Activated naive CD8-positive, alpha-beta T cell treated with anti-CD3 and anti-CD28 coated beads, Interleukin-2, amount 10 ng/mL, durations not matched to agents 7 days and 5 days (primary cell): ENCODE data around the gene PTPRH. TPM values are rescaled to one million over a fixed set of nuclear protein-coding genes. Genes with fewer than 3 reads are reported as not detected.
A peak's percentile ranks its signal among the peaks of the same experiment; 100 is the strongest.

Experiments
- ATAC-seq: fragments of 150-1000 bp; cut with Tn5 transposase; one replicate; pipeline ENCODE4 v1.10.0; 2021; ENCODE audit warnings: low read depth, moderate library complexity
- POLR2A ChIA-PET: fragments of 350-600 bp; sonication (Branson Sonifier 250); formaldehyde crosslinking; loops from one replicate; lab custom pipeline; 2021; ENCODE audit warnings: antibody characterized with exemption; lab: Charles Lee
- DNase-seq: peaks from one replicate; pipeline ENCODE4 v3.0.0; 2021
- H3K27ac Mint-ChIP-seq: one replicate; pipeline ENCODE4 v1.8.0; 2022; ENCODE audit warnings: mild to moderate bottlenecking, mixed read lengths
- H3K27me3 Mint-ChIP-seq: one replicate; pipeline ENCODE4 v1.8.0; 2022; ENCODE audit warnings: mild to moderate bottlenecking, moderate library complexity, mixed read lengths
- H3K36me3 Mint-ChIP-seq: one replicate; pipeline ENCODE4 v1.8.0; 2021; ENCODE audit warnings: mild to moderate bottlenecking, mixed read lengths
- H3K4me1 Mint-ChIP-seq: one replicate; pipeline ENCODE4 v1.8.0; 2021; ENCODE audit warnings: mixed read lengths
- H3K4me3 Mint-ChIP-seq: one replicate; pipeline ENCODE4 v1.8.0; 2022; ENCODE audit warnings: mild to moderate bottlenecking, moderate library complexity, mixed read lengths
- H3K9me3 Mint-ChIP-seq: one replicate; pipeline ENCODE4 v1.8.0; 2021; ENCODE audit warnings: mixed read lengths
- total RNA-seq, 2 experiments: library from RNA; stranded (reverse); gene quantifications; one replicate each; pipeline ENCODE4 v1.2.3, GENCODE V29; 2021

PTPRH gene
- total RNA-seq, 2 experiments from 2014 or later, result not detected

- H3K9me3 Mint-ChIP-seq, result no peaks in the 10 kb centered on the region
- peaks cover 30% of the 10 kb centered on the region for H3K36me3 Mint-ChIP-seq
- H3K27me3 Mint-ChIP-seq, result no peaks in the 10 kb centered on the region
- POLR2A ChIA-PET, result interaction anchor here (0.6 to 2.0 kb wide), 2 partner anchors 8 to 10 kb away, joined by 3 to 8 read pairs; partner anchors contain the start of gene PPP6R1
- ATAC-seq, result peak; percentile 4
- peaks cover 45% of the 10 kb centered on the region for H3K4me1 Mint-ChIP-seq
- H3K4me3 Mint-ChIP-seq, result peak overlapping the region; percentile 99
- DNase-seq, result no peak
- H3K27ac Mint-ChIP-seq, result peak overlapping the region; percentile 95
These were observed 42.2 kb upstream of the PTPRH start for GRCh38 chr19:55251341-55252081.

GRCh38 chr19:55250262-55251036 lies 41.1 kb upstream of the PTPRH start:
- no peaks in the 10 kb centered on the region for H3K27me3 Mint-ChIP-seq
- peak overlapping the region; percentile 99 for H3K4me3 Mint-ChIP-seq
- ATAC-seq (no peak), DNase-seq (no peak)
- H3K36me3 Mint-ChIP-seq, result peaks cover 22% of the 10 kb centered on the region
- peak overlapping the region; percentile 95 for H3K27ac Mint-ChIP-seq
- H3K9me3 Mint-ChIP-seq, result no peaks in the 10 kb centered on the region
- POLR2A ChIA-PET, result interaction anchor here (2.0 kb wide), 1 partner anchor 9 kb away, joined by 8 read pairs; the partner anchor contains the start of gene PPP6R1
- H3K4me1 Mint-ChIP-seq, result peaks cover 35% of the 10 kb centered on the region

- DNase-seq (no peak), ATAC-seq (no peak)
- H3K27ac Mint-ChIP-seq, result no peak overlapping the region
- H3K4me1 Mint-ChIP-seq, result peaks cover 32% of the 10 kb centered on the region
- POLR2A ChIA-PET, result interaction anchor here (2.0 kb wide), 1 partner anchor 10 kb away, joined by 8 read pairs; the partner anchor contains the start of gene PPP6R1
- no peak overlapping the region for H3K4me3 Mint-ChIP-seq
- no peaks in the 10 kb centered on the region for H3K27me3 Mint-ChIP-seq
- peaks cover 19% of the 10 kb centered on the region for H3K36me3 Mint-ChIP-seq
- H3K9me3 Mint-ChIP-seq, result no peaks in the 10 kb centered on the region
These were observed 40.5 kb upstream of the PTPRH start for GRCh38 chr19:55249841-55250240.

GRCh38 chr19:55248704-55249103 lies 39.4 kb upstream of the PTPRH start:
- H3K36me3 Mint-ChIP-seq, result peaks cover 18% of the 10 kb centered on the region
- ATAC-seq, result no peak
- H3K4me3 Mint-ChIP-seq, result no peak overlapping the region
- no peaks in the 10 kb centered on the region for H3K27me3 Mint-ChIP-seq
- H3K4me1 Mint-ChIP-seq, result peaks cover 27% of the 10 kb centered on the region
- DNase-seq, result no peak
- POLR2A ChIA-PET, result interaction anchor here (0.6 kb wide), 1 partner anchor 64 kb away, joined by 3 read pairs; no protein-coding TSS in a partner anchor
- H3K27ac Mint-ChIP-seq, result peak overlapping the region; percentile 48
- H3K9me3 Mint-ChIP-seq, result no peaks in the 10 kb centered on the region

GRCh38 chr19:55248166-55248675 lies 38.9 kb upstream of the PTPRH start:
- Mint-ChIP-seq H3K4me3 (no peak overlapping the region), H3K9me3 (no peaks in the 10 kb centered on the region), H3K27ac (peak overlapping the region; percentile 48), H3K4me1 (peaks cover 22% of the 10 kb centered on the region), H3K27me3 (no peaks in the 10 kb centered on the region), H3K36me3 (peaks cover 14% of the 10 kb centered on the region)
- ATAC-seq (no peak), DNase-seq (no peak)
- POLR2A ChIA-PET, result interaction anchor here (0.6 kb wide), 1 partner anchor 64 kb away, joined by 3 read pairs; no protein-coding TSS in a partner anchor

- POLR2A ChIA-PET, result no interaction called here
- peaks cover 16% of the 10 kb centered on the region for H3K36me3 Mint-ChIP-seq
- H3K4me1 Mint-ChIP-seq, result peaks cover 21% of the 10 kb centered on the region
- DNase-seq, result peak; percentile 22
- no peak for ATAC-seq
- H3K27me3 Mint-ChIP-seq, result no peaks in the 10 kb centered on the region
- H3K9me3 Mint-ChIP-seq, result no peaks in the 10 kb centered on the region
- no peak overlapping the region for H3K27ac Mint-ChIP-seq
- H3K4me3 Mint-ChIP-seq, result no peak overlapping the region
These were observed 38.4 kb upstream of the PTPRH start for GRCh38 chr19:55247621-55248099.

- H3K27me3 Mint-ChIP-seq, result no peaks in the 10 kb centered on the region
- no peak overlapping the region for H3K27ac Mint-ChIP-seq
- peaks cover 15% of the 10 kb centered on the region for H3K36me3 Mint-ChIP-seq
- peaks cover 19% of the 10 kb centered on the region for H3K4me1 Mint-ChIP-seq
- no peaks in the 10 kb centered on the region for H3K9me3 Mint-ChIP-seq
- H3K4me3 Mint-ChIP-seq, result no peak overlapping the region
- POLR2A ChIA-PET, result interaction anchor here (1.3 to 1.8 kb wide), 2 partner anchors 10 to 93 kb away, joined by 3 to 13 read pairs; partner anchors contain the start of gene KMT5C
- no peak for ATAC-seq
- no peak for DNase-seq
These were observed 37.5 kb upstream of the PTPRH start for GRCh38 chr19:55246462-55247451.

- no peak for DNase-seq
- POLR2A ChIA-PET, result interaction anchor here (1.3 to 2.7 kb wide), 3 partner anchors 9 to 94 kb away, joined by 3 to 13 read pairs (median 13); partner anchors contain the start of gene KMT5C
- ATAC-seq, result no peak
- no peaks in the 10 kb centered on the region for H3K9me3 Mint-ChIP-seq
- no peak overlapping the region for H3K4me3 Mint-ChIP-seq
- H3K4me1 Mint-ChIP-seq, result peaks cover 6% of the 10 kb centered on the region
- peaks cover 11% of the 10 kb centered on the region for H3K36me3 Mint-ChIP-seq
- no peak overlapping the region for H3K27ac Mint-ChIP-seq
- H3K27me3 Mint-ChIP-seq, result no peaks in the 10 kb centered on the region
These were observed 36.1 kb upstream of the PTPRH start for GRCh38 chr19:55245236-55245904.

GRCh38 chr19:55244004-55244680 lies 34.8 kb upstream of the PTPRH start:
- peak overlapping the region; percentile 13 for H3K27ac Mint-ChIP-seq
- H3K9me3 Mint-ChIP-seq, result no peaks in the 10 kb centered on the region
- H3K27me3 Mint-ChIP-seq, result no peaks in the 10 kb centered on the region
- ATAC-seq (no peak), DNase-seq (no peak)
- peaks cover 6% of the 10 kb centered on the region for H3K4me1 Mint-ChIP-seq
- H3K4me3 Mint-ChIP-seq, result no peak overlapping the region
- peaks cover 11% of the 10 kb centered on the region for H3K36me3 Mint-ChIP-seq
- POLR2A ChIA-PET, result interaction anchor here (1.5 to 2.7 kb wide), 2 partner anchors 10 to 15 kb away, joined by 4 to 13 read pairs; no protein-coding TSS in a partner anchor

GRCh38 chr19:55242517-55242916 lies 33.2 kb upstream of the PTPRH start:
- Mint-ChIP-seq H3K9me3 (no peaks in the 10 kb centered on the region), H3K36me3 (peaks cover 12% of the 10 kb centered on the region), H3K27ac (no peak overlapping the region), H3K4me1 (peaks cover 2% of the 10 kb centered on the region), H3K27me3 (no peaks in the 10 kb centered on the region), H3K4me3 (no peak overlapping the region)
- POLR2A ChIA-PET, result interaction anchor here (1.5 to 2.7 kb wide), 2 partner anchors 12 to 17 kb away, joined by 4 to 13 read pairs; no protein-coding TSS in a partner anchor
- DNase-seq (no peak), ATAC-seq (no peak)

- Mint-ChIP-seq H3K9me3 (no peaks in the 10 kb centered on the region), H3K4me1 (peaks cover 2% of the 10 kb centered on the region), H3K27ac (no peak overlapping the region), H3K27me3 (no peaks in the 10 kb centered on the region), H3K4me3 (no peak overlapping the region), H3K36me3 (peaks cover 17% of the 10 kb centered on the region)
- DNase-seq (no peak), ATAC-seq (no peak)
- POLR2A ChIA-PET, result interaction anchor here (0.9 kb wide), 1 partner anchor 9 kb away, joined by 3 read pairs; no protein-coding TSS in a partner anchor
These were observed 32.7 kb upstream of the PTPRH start for GRCh38 chr19:55241935-55242464.
